CD4-positive, alpha-beta T cell treated with Interleukin-6 for 4 hours (primary cell): ENCODE measurements around the gene PYGM.

Source experiments
- DNase-seq: peaks from one replicate; pipeline ENCODE4 v3.0.0-alpha.2; 2020; ENCODE audit warnings: mixed read lengths

Gene PYGM

GRCh38 chr11:64766881-64767280 is 7.1 kb upstream of the PYGM start:
- no peak for DNase-seq

- no peak for DNase-seq
Measured at GRCh38 chr11:64765851-64766665, 6.3 kb upstream of the PYGM start.

GRCh38 chr11:64765291-64765850 is 5.6 kb upstream of the PYGM start:
- DNase-seq: no peak

GRCh38 chr11:64764753-64765152 is 5.0 kb upstream of the PYGM start:
- no peak for DNase-seq

GRCh38 chr11:64764040-64764611 is 4.4 kb upstream of the PYGM start:
- DNase-seq: peak; percentile 67

GRCh38 chr11:64763526-64764039 is 3.8 kb upstream of the PYGM start:
- peak; percentile 15 for DNase-seq

- DNase-seq: peak; percentile 53
Measured at GRCh38 chr11:64762674-64763525, 3.1 kb upstream of the PYGM start.

GRCh38 chr11:64762277-64762673 is 2.5 kb upstream of the PYGM start:
- DNase-seq: no peak

- DNase-seq: peak; percentile 15
Measured at GRCh38 chr11:64760759-64761420, 1.1 kb upstream of the PYGM start.

- no peak for DNase-seq
Measured at GRCh38 chr11:64759131-64759721, 548 bp downstream of the PYGM start.

GRCh38 chr11:64758330-64759079 is 1.3 kb downstream of the PYGM start:
- DNase-seq: no peak

GRCh38 chr11:64757549-64758329 is 2.0 kb downstream of the PYGM start:
- DNase-seq: no peak

GRCh38 chr11:64755681-64756361 is 4.0 kb downstream of the PYGM start:
- DNase-seq: no peak

GRCh38 chr11:64754919-64755662 is 4.7 kb downstream of the PYGM start:
- DNase-seq: no peak

GRCh38 chr11:64754124-64754918 is 5.5 kb downstream of the PYGM start:
- DNase-seq: no peak

GRCh38 chr11:64753380-64754123 is 6.2 kb downstream of the PYGM start:
- no peak for DNase-seq

GRCh38 chr11:64753019-64753379 is 6.8 kb downstream of the PYGM start:
- no peak for DNase-seq
